Endometrium (tissue), 2 donors: Measurements from ENCODE around the gene RABL6.
"Not testable (repeated sequence)": the region's sequence is repeated elsewhere in the genome, so short reads cannot be mapped to it uniquely, and the experiment has no call there.

Experiments used
- FAIRE-seq: peaks from 2 replicates; lab custom pipeline; 2012; peaks lifted over from hg19 to GRCh38; lab: Jason Lieb, UNC
- donor health status: control.
- donor health status: control.

The RABL6 gene

GRCh38 chr9:136857581-136858412 lies 50.0 kb downstream of the RABL6 start:
- no peak for FAIRE-seq

- no peak for FAIRE-seq
These were observed 50.7 kb downstream of the RABL6 start for GRCh38 chr9:136858452-136858843.

GRCh38 chr9:136858844-136859757 lies 51.4 kb downstream of the RABL6 start:
- FAIRE-seq, result no peak

DNA sequence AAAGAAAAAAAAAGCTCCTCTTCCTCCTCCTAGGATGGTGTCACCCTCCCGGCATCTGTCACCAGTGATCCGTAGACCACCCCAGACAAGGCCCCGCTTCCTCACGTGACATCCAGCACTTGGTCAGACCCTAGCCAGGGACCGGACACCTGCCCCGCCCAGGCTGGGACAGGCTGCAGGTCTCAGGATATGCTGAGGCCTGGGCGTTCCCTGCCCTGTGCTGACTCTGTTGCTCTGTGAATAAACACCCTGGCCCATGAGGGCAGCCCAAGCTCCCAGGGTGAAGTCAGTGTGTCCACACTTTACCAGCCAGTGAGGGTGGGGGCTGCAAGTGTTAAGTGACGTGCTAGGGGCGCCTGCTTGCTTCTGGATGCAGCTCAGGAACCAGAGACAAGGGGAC lies 52.8 kb downstream of the RABL6 start:
- FAIRE-seq, result no peak

GRCh38 chr9:136860933-136861873 lies 53.5 kb downstream of the RABL6 start:
- FAIRE-seq, result no peak

GRCh38 chr9:136861874-136862457 lies 54.2 kb downstream of the RABL6 start:
- FAIRE-seq, result no peak

- no peak for FAIRE-seq
These were observed 55.3 kb downstream of the RABL6 start for GRCh38 chr9:136862849-136863622.

GRCh38 chr9:136863623-136864273 lies 56.0 kb downstream of the RABL6 start:
- FAIRE-seq, result no peak

DNA sequence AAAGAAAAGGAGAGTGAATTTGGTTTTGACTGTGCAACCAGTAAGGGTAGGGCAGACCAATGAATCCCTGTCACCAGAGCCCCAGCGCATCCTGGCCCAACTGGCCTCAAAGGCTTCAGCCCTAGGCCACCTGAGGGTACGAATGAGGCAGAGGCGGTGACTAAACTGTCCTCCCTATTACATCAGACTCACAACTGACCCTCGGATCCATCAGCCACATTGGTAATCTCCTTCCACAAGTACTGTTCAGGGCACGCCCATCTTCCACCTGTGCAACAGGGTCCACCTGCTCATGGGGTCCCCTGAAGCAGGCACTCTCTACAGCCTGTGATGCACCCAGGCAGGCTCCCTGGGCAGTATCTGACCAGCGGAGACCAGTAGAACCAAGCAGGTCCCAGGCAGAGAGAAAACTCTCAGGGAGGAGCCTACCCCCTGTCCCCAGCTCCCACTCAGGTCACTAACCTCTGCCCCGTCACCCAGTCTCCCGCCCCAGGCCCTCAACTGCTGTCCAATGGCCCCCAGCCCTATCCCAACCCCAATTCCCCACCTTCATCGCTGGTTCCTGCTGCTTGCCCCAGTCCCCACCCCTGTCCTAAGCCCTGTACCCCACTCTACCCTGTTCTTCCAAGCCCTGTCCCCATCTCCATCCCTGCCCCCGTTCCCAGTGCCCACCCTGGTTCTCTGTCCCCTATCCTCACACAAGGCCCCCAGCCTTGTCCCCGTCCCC lies 57.5 kb downstream of the RABL6 start:
- FAIRE-seq, result no peak

- FAIRE-seq, result no peak
These were observed 58.0 kb downstream of the RABL6 start for GRCh38 chr9:136865768-136866103.

- FAIRE-seq, result not testable (repeated sequence)
These were observed 59.2 kb downstream of the RABL6 start for GRCh38 chr9:136866898-136867421.

DNA sequence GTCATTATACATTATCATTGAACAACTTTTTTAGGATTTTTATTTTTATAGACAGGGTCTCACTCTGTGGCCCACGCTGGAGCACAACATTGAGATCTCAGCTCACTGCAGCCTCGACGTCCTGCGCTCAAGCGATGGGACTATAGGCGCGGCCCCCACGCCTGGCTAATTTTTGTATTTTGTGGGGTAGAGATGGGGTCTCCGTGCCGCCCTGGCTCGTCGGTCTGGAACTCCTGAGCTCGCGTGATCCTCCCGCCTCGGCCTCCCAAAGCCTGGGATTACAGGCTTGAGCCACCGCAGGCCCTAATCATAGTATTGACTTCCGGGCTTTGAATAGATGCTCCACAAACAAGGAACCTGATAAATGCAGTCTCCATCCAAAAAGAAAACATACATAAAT lies 59.7 kb downstream of the RABL6 start:
- FAIRE-seq, result no peak

DNA sequence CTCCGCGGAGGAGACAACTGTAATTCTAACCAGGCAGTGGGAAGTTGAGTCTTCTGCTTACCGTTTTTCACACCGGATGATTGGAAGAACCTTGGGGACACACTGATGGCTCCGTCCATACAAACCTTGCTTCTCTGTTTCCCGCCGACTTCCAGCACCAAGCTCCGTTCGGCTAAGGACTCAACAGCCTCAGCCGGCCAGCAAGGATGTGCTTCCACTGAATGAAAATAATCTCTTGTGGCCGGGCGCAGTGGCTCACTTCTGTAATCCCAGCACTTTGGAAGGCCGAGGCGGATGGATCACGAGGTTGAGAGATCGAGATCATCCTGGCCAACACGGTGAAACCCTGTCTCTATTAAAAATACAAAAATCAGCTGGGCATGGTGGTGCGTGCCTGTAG lies 60.2 kb downstream of the RABL6 start:
- no peak for FAIRE-seq

- FAIRE-seq, result no peak
These were observed 60.9 kb downstream of the RABL6 start for GRCh38 chr9:136868644-136869043.

GRCh38 chr9:136869611-136870010 lies 61.9 kb downstream of the RABL6 start:
- not testable (repeated sequence) for FAIRE-seq

DNA sequence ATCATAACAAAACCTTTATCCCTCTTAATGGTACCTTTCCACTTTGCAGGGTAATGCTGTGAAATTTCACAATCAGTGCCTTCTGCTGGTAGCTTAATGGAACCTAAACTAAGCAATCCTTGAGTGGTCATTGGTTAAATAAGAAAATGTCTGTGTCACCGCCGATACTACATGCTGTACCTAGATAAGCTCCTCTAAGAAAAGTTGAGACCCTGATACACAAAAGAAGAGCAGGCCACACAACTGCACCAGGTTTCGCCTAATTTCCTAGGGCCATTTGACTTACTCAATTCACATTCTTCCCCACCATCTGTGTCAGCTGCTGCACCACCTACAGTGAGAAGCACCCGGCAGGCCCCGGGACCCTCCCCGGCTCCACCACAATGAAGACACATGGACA lies 67.4 kb downstream of the RABL6 start:
- no peak for FAIRE-seq

- FAIRE-seq, result no peak
These were observed 68.7 kb downstream of the RABL6 start for GRCh38 chr9:136876476-136876875.

GRCh38 chr9:136880651-136881050 lies 72.9 kb downstream of the RABL6 start:
- no peak for FAIRE-seq

DNA sequence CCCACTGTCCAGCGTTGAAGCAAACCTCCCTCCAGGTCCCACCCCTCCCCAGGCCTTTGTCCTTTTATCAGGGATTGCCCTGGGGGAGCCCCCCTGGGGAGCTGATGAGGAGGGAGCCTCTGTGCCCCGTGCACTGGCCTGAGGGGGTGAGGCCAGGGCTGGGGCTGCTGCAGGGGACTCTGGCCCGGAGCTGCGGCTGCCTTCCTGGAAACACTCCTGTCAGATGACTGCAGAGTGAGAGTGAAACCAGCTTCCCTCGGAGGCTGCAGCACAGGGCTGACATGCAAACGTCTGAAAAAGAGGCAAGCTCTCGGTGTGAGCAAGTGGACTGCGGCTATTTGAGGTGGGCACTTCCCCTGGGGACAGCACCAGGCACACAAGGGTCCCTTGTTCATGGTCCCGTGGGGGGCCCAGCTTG lies 74.0 kb downstream of the RABL6 start:
- FAIRE-seq, result no peak
